GM20000 (cell line): ENCODE measurements around the gene IKZF5.

Source experiments
- DNase-seq: peaks from one replicate; pipeline ENCODE4 v3.0.0; 2012; ENCODE audit warnings: low spot score
- CTCF ChIP-seq: IDR thresholded peaks from 2 replicates; pipeline ENCODE4 v1.5.1; 2012; ENCODE audit warnings: mild to moderate bottlenecking, control low read depth; ENCODE audit errors: extremely low read depth, missing control alignments

Gene IKZF5

DNA sequence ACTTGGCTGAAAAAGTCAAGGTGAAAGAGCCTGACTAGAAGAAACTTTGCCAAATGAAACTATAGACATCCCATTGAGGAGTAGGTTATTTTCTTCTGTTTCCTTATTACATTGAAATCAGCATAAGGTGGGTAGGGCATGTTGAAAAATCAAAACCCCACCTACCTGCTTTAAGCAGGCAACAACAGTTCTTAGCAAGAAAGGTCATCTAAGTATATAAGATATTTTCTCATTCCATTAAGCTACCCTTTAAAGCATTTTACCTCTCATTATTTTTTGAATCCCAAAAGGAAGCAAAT is 31.0 kb upstream of the IKZF5 start:
- no peak for DNase-seq
- TF ChIP-seq CTCF: no peak

DNA sequence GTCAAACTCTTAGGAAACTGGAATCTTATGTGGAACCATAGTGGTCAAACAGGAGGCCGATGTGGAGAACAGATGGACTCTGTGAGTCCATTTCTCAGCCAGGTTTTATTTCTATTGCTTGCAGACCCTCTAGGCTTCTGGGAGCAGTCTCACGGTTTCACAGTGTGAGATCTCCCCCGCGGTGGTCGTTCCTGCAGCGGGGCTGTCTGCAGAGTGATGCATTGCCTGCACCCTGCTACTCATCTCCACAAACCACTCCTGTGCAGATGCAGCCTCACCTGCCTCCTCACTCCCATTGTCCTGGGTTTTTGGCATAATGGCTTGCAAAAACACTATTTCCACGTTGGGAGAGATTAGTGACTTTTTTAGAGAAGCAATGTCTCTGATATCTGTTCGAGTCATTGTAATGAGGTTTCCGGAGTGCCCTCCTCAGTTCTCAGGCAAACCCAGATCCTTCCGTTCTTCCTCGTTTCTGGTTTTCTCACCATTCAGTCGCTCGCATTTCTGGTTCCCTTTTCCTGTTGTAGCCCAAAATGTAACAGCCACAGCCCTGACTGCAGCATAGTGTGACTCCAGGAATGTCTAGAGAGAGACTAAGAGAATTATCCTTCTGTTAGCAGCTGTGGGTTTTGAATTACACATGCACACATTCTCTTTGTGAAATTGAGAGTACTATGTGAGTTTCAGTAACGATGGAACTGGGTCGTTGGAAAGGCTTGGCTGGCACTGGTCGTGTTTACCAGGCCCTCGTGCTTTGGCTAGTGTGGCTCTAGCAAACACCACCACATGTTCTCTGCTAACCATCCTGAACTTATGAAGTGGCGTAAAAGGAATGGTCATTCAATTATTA is 30.4 kb upstream of the IKZF5 start:
- no peak for DNase-seq
- no peak for TF ChIP-seq CTCF

- no peak for DNase-seq
- no peak for TF ChIP-seq CTCF
These were observed 27.0 kb upstream of the IKZF5 start for GRCh38 chr10:123035467-123036086.

- no peak for TF ChIP-seq CTCF
- DNase-seq: no peak
These were observed 25.7 kb upstream of the IKZF5 start for GRCh38 chr10:123034332-123034731.

DNA sequence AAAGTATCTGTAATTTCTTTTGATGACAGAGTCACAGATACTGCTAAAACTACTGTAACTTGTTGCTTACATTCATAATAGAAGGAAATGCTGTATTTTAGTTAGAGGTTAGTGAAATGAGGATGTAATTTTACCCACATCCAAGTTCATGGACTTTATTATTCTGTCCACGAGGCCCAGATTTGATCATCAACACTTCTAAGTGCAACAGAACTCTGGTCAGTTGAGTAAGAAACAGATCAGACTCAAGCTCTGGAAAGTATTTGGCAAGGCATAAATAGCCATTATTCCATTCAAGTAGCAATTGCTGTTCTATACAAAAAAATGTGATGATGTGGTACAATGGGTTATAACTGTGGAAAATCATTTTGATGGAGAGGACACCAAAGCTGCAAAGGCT is 22.5 kb upstream of the IKZF5 start:
- no peak for TF ChIP-seq CTCF
- DNase-seq: no peak

- no peak for TF ChIP-seq CTCF
- DNase-seq: no peak
These were observed 19.3 kb upstream of the IKZF5 start for GRCh38 chr10:123027861-123028260.

- no peak for DNase-seq
- no peak for TF ChIP-seq CTCF
These were observed 17.7 kb upstream of the IKZF5 start for GRCh38 chr10:123026302-123026701.
